ENCODE results near the gene SMPD2.

SMPD2 gene

GRCh38 chr6:109441069-109441816 is 719 bp downstream of the SMPD2 start (continued):
- no peak for TF ChIP-seq ZNF274 (IDR thresholded peaks at IDR 0.05; ENCODE audit: low read length)
- TF ChIP-seq ZNF274 (tag by site-specific recombination; IDR thresholded peaks at IDR 0.05; ENCODE audit: borderline replicate concordance) = no peak
- TF ChIP-seq ZNF626 (tag by site-specific recombination; IDR thresholded peaks at IDR 0.05) = no peak
- 0 out of 2 replicates have a peak, but pooled peaks have one; percentile 17 for TF ChIP-seq ZFP69B (tag by site-specific recombination; IDR thresholded peaks at IDR 0.05)
- peak; percentile 71 for TF ChIP-seq ZNF335 (tag by site-specific recombination; conservative IDR thresholded peaks at IDR 0.05)
- 0 out of 2 replicates have a peak, but pooled peaks have one; percentile 5 for TF ChIP-seq ZIC2 (tag by site-specific recombination; IDR thresholded peaks at IDR 0.05)
- no peak for TF ChIP-seq OVOL3 (tag by site-specific recombination; IDR thresholded peaks at IDR 0.05)
- TF ChIP-seq ZNF658 (tag by site-specific recombination; IDR thresholded peaks at IDR 0.05) = no peak
- no peak for TF ChIP-seq GLI2 (tag by site-specific recombination; IDR thresholded peaks at IDR 0.05; ENCODE audit: borderline replicate concordance, low read depth)
- no peak for TF ChIP-seq ZNF580 (tag by site-specific recombination; IDR thresholded peaks at IDR 0.05)
- no peak for TF ChIP-seq ZNF623 (tag by site-specific recombination; IDR thresholded peaks at IDR 0.05)
- TF ChIP-seq BCL11B (tag by site-specific recombination; IDR thresholded peaks at IDR 0.05; ENCODE audit: low read depth) = no peak
- no peak for TF ChIP-seq ZNF433 (tag by site-specific recombination; IDR thresholded peaks at IDR 0.05; ENCODE audit: low read depth)
- TF ChIP-seq ZNF214 (tag by site-specific recombination; IDR thresholded peaks at IDR 0.05; ENCODE audit: borderline replicate concordance) = no peak
- TF ChIP-seq ZNF239 (tag by site-specific recombination; IDR thresholded peaks at IDR 0.05) = no peak
- no peak for TF ChIP-seq ZNF16 (tag by site-specific recombination; IDR thresholded peaks at IDR 0.05; ENCODE audit: low read depth)
- TF ChIP-seq ZNF600 (tag by site-specific recombination; IDR thresholded peaks at IDR 0.05) = peak; percentile 92
- TF ChIP-seq GLIS1 (tag by site-specific recombination; IDR thresholded peaks at IDR 0.05) = 0 out of 2 replicates have a peak, but pooled peaks have one; percentile 9
- TF ChIP-seq ZNF354C (tag by site-specific recombination; IDR thresholded peaks at IDR 0.05; ENCODE audit: borderline replicate concordance, low read depth) = no peak
- no peak; the same call in 1 of the 2 replicates for TF ChIP-seq ZNF610 (tag by site-specific recombination; IDR thresholded peaks at IDR 0.05; ENCODE audit: borderline replicate concordance)
- TF ChIP-seq HOXC10 (CRISPR knock-in tag; IDR thresholded peaks at IDR 0.05) = no peak
- no peak; the same call in 1 of the 2 replicates for TF ChIP-seq ZNF639 (tag by site-specific recombination; IDR thresholded peaks at IDR 0.05)
- TF ChIP-seq, protein P1, sequence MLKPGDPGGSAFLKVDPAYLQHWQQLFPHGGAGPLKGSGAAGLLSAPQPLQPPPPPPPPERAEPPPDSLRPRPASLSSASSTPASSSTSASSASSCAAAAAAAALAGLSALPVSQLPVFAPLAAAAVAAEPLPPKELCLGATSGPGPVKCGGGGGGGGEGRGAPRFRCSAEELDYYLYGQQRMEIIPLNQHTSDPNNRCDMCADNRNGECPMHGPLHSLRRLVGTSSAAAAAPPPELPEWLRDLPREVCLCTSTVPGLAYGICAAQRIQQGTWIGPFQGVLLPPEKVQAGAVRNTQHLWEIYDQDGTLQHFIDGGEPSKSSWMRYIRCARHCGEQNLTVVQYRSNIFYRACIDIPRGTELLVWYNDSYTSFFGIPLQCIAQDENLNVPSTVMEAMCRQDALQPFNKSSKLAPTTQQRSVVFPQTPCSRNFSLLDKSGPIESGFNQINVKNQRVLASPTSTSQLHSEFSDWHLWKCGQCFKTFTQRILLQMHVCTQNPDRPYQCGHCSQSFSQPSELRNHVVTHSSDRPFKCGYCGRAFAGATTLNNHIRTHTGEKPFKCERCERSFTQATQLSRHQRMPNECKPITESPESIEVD (tag by site-specific recombination; IDR thresholded peaks at IDR 0.05) = no peak
- TF ChIP-seq ZNF202 (tag by site-specific recombination; IDR thresholded peaks at IDR 0.05; ENCODE audit: borderline replicate concordance) = no peak
- TF ChIP-seq ZNF488 (tag by site-specific recombination; IDR thresholded peaks at IDR 0.05) = no peak
- TF ChIP-seq ZBTB6 (tag by site-specific recombination; IDR thresholded peaks at IDR 0.05) = no peak
- TF ChIP-seq SP3 (tag by site-specific recombination; IDR thresholded peaks at IDR 0.05) = no peak
- TF ChIP-seq, protein P2, sequence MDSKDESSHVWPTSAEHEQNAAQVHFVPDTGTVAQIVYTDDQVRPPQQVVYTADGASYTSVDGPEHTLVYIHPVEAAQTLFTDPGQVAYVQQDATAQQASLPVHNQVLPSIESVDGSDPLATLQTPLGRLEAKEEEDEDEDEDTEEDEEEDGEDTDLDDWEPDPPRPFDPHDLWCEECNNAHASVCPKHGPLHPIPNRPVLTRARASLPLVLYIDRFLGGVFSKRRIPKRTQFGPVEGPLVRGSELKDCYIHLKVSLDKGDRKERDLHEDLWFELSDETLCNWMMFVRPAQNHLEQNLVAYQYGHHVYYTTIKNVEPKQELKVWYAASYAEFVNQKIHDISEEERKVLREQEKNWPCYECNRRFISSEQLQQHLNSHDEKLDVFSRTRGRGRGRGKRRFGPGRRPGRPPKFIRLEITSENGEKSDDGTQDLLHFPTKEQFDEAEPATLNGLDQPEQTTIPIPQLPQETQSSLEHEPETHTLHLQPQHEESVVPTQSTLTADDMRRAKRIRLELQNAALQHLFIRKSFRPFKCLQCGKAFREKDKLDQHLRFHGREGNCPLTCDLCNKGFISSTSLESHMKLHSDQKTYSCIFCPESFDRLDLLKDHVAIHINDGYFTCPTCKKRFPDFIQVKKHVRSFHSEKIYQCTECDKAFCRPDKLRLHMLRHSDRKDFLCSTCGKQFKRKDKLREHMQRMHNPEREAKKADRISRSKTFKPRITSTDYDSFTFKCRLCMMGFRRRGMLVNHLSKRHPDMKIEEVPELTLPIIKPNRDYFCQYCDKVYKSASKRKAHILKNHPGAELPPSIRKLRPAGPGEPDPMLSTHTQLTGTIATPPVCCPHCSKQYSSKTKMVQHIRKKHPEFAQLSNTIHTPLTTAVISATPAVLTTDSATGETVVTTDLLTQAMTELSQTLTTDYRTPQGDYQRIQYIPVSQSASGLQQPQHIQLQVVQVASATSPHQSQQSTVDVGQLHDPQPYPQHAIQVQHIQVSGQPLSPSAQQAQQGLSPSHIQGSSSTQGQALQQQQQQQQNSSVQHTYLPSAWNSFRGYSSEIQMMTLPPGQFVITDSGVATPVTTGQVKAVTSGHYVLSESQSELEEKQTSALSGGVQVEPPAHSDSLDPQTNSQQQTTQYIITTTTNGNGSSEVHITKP (tag by site-specific recombination; IDR thresholded peaks at IDR 0.05) = 0 out of 2 replicates have a peak, but pooled peaks have one; percentile 22
- no peak for TF ChIP-seq ZNF211 (tag by site-specific recombination; IDR thresholded peaks at IDR 0.05; ENCODE audit: low read depth)
- peak; percentile 54; the same call in 1 of the 2 replicates for TF ChIP-seq SCRT2 (tag by site-specific recombination; IDR thresholded peaks at IDR 0.05)
- TF ChIP-seq ZNF121 (tag by site-specific recombination; IDR thresholded peaks at IDR 0.05) = no peak
- no peak for TF ChIP-seq ZNF223 (tag by site-specific recombination; IDR thresholded peaks at IDR 0.05)

Measured in HEK293 (cell line).